HepG2 (cell line): ENCODE data around the gene ADGRL3. TPM values are rescaled to one million over a fixed set of nuclear protein-coding genes. Genes with fewer than 3 reads are reported as not detected.
A peak's percentile ranks its signal among the peaks of the same experiment; 100 is the strongest.

Experiments
- ATAC-seq: fragments of 200-7000 bp; cut with Tn5 transposase; 3 replicates; pipeline ENCODE4 v1.9.1; 2020; ENCODE audit warnings: mild to moderate bottlenecking, moderate library complexity
- BruUV-seq: library from RNA; stranded (reverse); fragments of 400-500 nt; replicated peaks from 2 replicates; lab custom pipeline; 2021; lab: Mats Ljungman, UMichigan
- CTCF ChIA-PET: fragments of 300-600 bp; formaldehyde crosslinking; extraction: SDS; loops from one replicate; lab custom pipeline; 2021; ENCODE audit warnings: low total read pairs, inconsistent platforms, low intra/inter-chr PET ratio; lab: Yijun Ruan, JAX
- POLR2A ChIA-PET: fragments of 350-600 bp; sonication (Branson Sonifier 250); formaldehyde crosslinking; loops from one replicate; lab custom pipeline; 2020; ENCODE audit warnings: antibody characterized with exemption, inconsistent platforms; lab: Yijun Ruan, JAX
- DNase-seq: peaks from one replicate; pipeline ENCODE4 v3.0.0-alpha.2; 2015; ENCODE audit warnings: low spot score
- FAIRE-seq: peaks from 3 replicates; lab custom pipeline; 2011; peaks lifted over from hg19 to GRCh38; lab: Jason Lieb, UNC
- H2AFZ ChIP-seq: one replicate; pipeline ENCODE4 v1.6.1; 2011; ENCODE audit warnings: low read length, inconsistent platforms
- H3K27ac ChIP-seq: fragments of 300-600 bp; 3 replicates; pipeline ENCODE4 v1.8.0; 2011; ENCODE audit warnings: mixed run types, mild to moderate bottlenecking, mixed read lengths, low read length, inconsistent platforms; ENCODE audit not compliant: insufficient read depth; ENCODE audit errors: extremely low read length
- H3K27me3 ChIP-seq, 2 experiments: fragments of 200-600 bp in 1 of 2; 2 replicates in 1 of 2; 3 replicates in 1 of 2; pipeline versions ENCODE4 v1.6.0 to v1.8.0; 2011; ENCODE audit warnings: low read length in 2 of 2, mild to moderate bottlenecking in 2 of 2, moderate library complexity in 2 of 2, inconsistent platforms in 1 of 2; ENCODE audit not compliant: insufficient read depth in 2 of 2, control insufficient read depth in 1 of 2
- H3K36me3 ChIP-seq, 2 experiments: fragments of 200-600 bp in 1 of 2; replicated peaks in 1 of 2; 2 replicates in 1 of 2; 3 replicates in 1 of 2; pipeline versions ENCODE4 v1.5.1 to v1.8.0; 2011; ENCODE audit warnings: low read length in 2 of 2, inconsistent platforms in 1 of 2; ENCODE audit not compliant: insufficient read depth in 2 of 2, control insufficient read depth in 1 of 2
- H3K4me1 ChIP-seq: 2 replicates; pipeline ENCODE4 v1.5.1; 2012; ENCODE audit warnings: low read length, inconsistent platforms; ENCODE audit not compliant: insufficient read depth
- H3K4me2 ChIP-seq: 2 replicates; pipeline ENCODE4 v1.6.0; 2011; ENCODE audit warnings: low read depth, low read length, inconsistent platforms
- H3K4me3 ChIP-seq, 3 experiments: fragments of 200-600 bp in 1 of 3; sonication (generic), shearing (Covaris generic) in 1 of 3; replicated peaks in 1 of 3; 2 replicates each; pipeline ENCODE4 v1.5.1; 2011 to 2016; ENCODE audit warnings: low read length in 3 of 3, inconsistent platforms in 2 of 3, low read depth in 2 of 3, mild to moderate bottlenecking in 2 of 3, control low read depth in 1 of 3, mixed read lengths in 1 of 3; ENCODE audit not compliant: insufficient read depth in 1 of 3
- H3K79me2 ChIP-seq: one replicate; pipeline ENCODE4 v1.6.1; 2011; ENCODE audit warnings: low read length, inconsistent platforms; ENCODE audit not compliant: insufficient read depth
- H3K9ac ChIP-seq: 2 replicates; pipeline ENCODE4 v1.6.0; 2011; ENCODE audit warnings: mild to moderate bottlenecking, low read depth, low read length, inconsistent platforms; ENCODE audit not compliant: insufficient read depth
- H3K9me3 ChIP-seq: 2 replicates; pipeline ENCODE4 v1.5.1; 2012; ENCODE audit warnings: mild to moderate bottlenecking, low read length
- H4K20me1 ChIP-seq: 2 replicates; pipeline ENCODE4 v1.6.0; 2011; ENCODE audit warnings: inconsistent platforms, mild to moderate bottlenecking, low read length, moderate library complexity; ENCODE audit not compliant: insufficient read depth
- AGO1 ChIP-seq: fragments of 200-400 bp; formaldehyde crosslinking; IDR thresholded peaks from 2 replicates; pipeline ENCODE4 v1.6.1; 2017; ENCODE audit warnings: mild to moderate bottlenecking, low read depth, low read length, moderate library complexity; ENCODE audit not compliant: poor library complexity, severe bottlenecking
- CBFB ChIP-seq: sonication (generic); formaldehyde crosslinking; IDR thresholded peaks from 2 replicates; pipeline ENCODE4 v1.4.0; 2020; ENCODE audit warnings: missing genetic modification reagents
- DRAP1 ChIP-seq: IDR thresholded peaks from 2 replicates; pipeline ENCODE4 v1.6.1; 2016; ENCODE audit warnings: missing genetic modification reagents, missing compliant biosample characterization
- GATAD1 ChIP-seq: IDR thresholded peaks from 2 replicates; pipeline ENCODE4 v1.6.1; 2016; ENCODE audit warnings: missing genetic modification reagents, missing compliant biosample characterization
- GTF2F1 ChIP-seq: fragments of 150-350 bp; IDR thresholded peaks from 2 replicates; pipeline ENCODE4 v1.6.1; 2014; ENCODE audit warnings: low read length
- HNRNPH1 ChIP-seq: fragments of 200-400 bp; formaldehyde crosslinking; optimal IDR thresholded peaks from 2 replicates; pipeline ENCODE3; 2017; ENCODE audit warnings: mild to moderate bottlenecking, low read depth, low read length
- HNRNPL ChIP-seq: fragments of 200-400 bp; formaldehyde crosslinking; IDR thresholded peaks from 2 replicates; pipeline ENCODE4 v1.6.1; 2017; ENCODE audit warnings: mild to moderate bottlenecking, low read depth, low read length
- JUNB ChIP-seq: sonication (generic); formaldehyde crosslinking; IDR thresholded peaks from 2 replicates; pipeline ENCODE4 v1.8.0; 2022; ENCODE audit warnings: missing genetic modification reagents, mild to moderate bottlenecking, borderline replicate concordance
- MAZ ChIP-seq, 2 experiments: sonication (generic) in 1 of 2; formaldehyde crosslinking in 1 of 2; IDR thresholded peaks; 2 replicates each; pipeline versions ENCODE4 v1.5.0 to v1.6.1; 2012 to 2020; ENCODE audit warnings: low read depth in 2 of 2, mild to moderate bottlenecking in 2 of 2, borderline replicate concordance in 1 of 2, improper control_type of control experiment in 1 of 2, low read length in 1 of 2, missing genetic modification reagents in 1 of 2, moderate library complexity in 1 of 2
- MYPOP ChIP-seq: sonication (generic); formaldehyde crosslinking; IDR thresholded peaks from 2 replicates; pipeline ENCODE4 v1.8.1; 2023; ENCODE audit warnings: mild to moderate bottlenecking, moderate library complexity, missing genetic modification reagents
- NR2F2 ChIP-seq: IDR thresholded peaks from 2 replicates; pipeline ENCODE4 v1.6.1; 2012; ENCODE audit warnings: low read depth, inconsistent platforms, borderline replicate concordance
- NR2F6 ChIP-seq, 2 experiments: IDR thresholded peaks; 2 replicates each; pipeline ENCODE4 v1.6.1; 2016; ENCODE audit warnings: antibody characterized with exemption in 1 of 2, mild to moderate bottlenecking in 1 of 2
- PAX8 ChIP-seq: sonication (generic); formaldehyde crosslinking; IDR thresholded peaks from 2 replicates; pipeline ENCODE4 v1.8.0; 2022; ENCODE audit warnings: mild to moderate bottlenecking, missing genetic modification reagents, borderline replicate concordance
- TBX2 ChIP-seq: sonication (generic); formaldehyde crosslinking; IDR thresholded peaks from 2 replicates; pipeline ENCODE4 v1.5.0; 2020; ENCODE audit warnings: missing genetic modification reagents, mild to moderate bottlenecking, borderline replicate concordance
- TCF12 ChIP-seq, 2 experiments: fragments of 450-650 bp in 1 of 2; sonication (generic) in 1 of 2; formaldehyde crosslinking in 1 of 2; IDR thresholded peaks; 2 replicates each; pipeline versions ENCODE4 v1.6.1 to v1.8.0; 2017 to 2022; ENCODE audit warnings: antibody characterized with exemption in 1 of 2, mild to moderate bottlenecking in 1 of 2, missing genetic modification reagents in 1 of 2, moderate library complexity in 1 of 2
- TOPORS ChIP-seq: sonication (generic); formaldehyde crosslinking; IDR thresholded peaks from 2 replicates; pipeline ENCODE4 v1.8.0; 2023; ENCODE audit warnings: mild to moderate bottlenecking, missing genetic modification reagents
- ZNF274 ChIP-seq: sonication (generic); formaldehyde crosslinking; IDR thresholded peaks from 2 replicates; pipeline ENCODE4 v1.5.1; 2020; ENCODE audit warnings: mild to moderate bottlenecking, missing genetic modification reagents
- ZNF335 ChIP-seq: sonication (generic); formaldehyde crosslinking; IDR thresholded peaks from 2 replicates; pipeline ENCODE4 v1.4.0; 2020; ENCODE audit warnings: missing genetic modification reagents
- WGBS: methylation state at CpG from one replicate; pipeline ENCODE4 v1.1.6; 2017; ENCODE audit warnings: low lambda C conversion rate; 5-methylcytosine and 5-hydroxymethylcytosine counted together
- in situ Hi-C: cut with HindIII; loops from 2 replicates; pipeline ENCODE4 v1.10.0; 2017; ENCODE audit warnings: low pct_unique_long_range_greater_than_20kb; ENCODE audit not compliant: extremely low pct_ligation_motif_present
- intact Hi-C: fragments of 100-400 bp; cut with micrococcal nuclease; formaldehyde crosslinking; loops from one replicate; pipeline ENCODE4 v1.10.0; 2022; ENCODE audit not compliant: unreplicated experiment
- polyA plus RNA-seq, 8 experiments: library from polyadenylated mRNA; depleted of rRNA in 3 of 8; stranded (reverse) in 7 of 8; unstranded in 1 of 8; fragments of >200 nt; fragmentation: Illumina TruSeq in 4 of 8; extraction: Trizol in 4 of 8; gene quantifications; 2 replicates each; pipeline versions ENCODE4 v1.2.1 to v1.2.3, GENCODE V29; 2011 to 2016; ENCODE audit warnings: low read depth in 4 of 8, missing spikeins in 1 of 8, mixed read lengths in 1 of 8; ENCODE audit not compliant: insufficient read depth in 1 of 8
- total RNA-seq, 5 experiments: library from RNA; depleted of rRNA; stranded (reverse); fragments of >200 nt; fragmentation: Illumina TruSeq; extraction: Trizol; gene quantifications; 2 replicates each; pipeline ENCODE4 v1.2.3, GENCODE V29; 2016; ENCODE audit warnings: low read depth in 1 of 5

The ADGRL3 gene
- total and polyA plus RNA-seq, 2 of the 13 experiments (the other 11 are each of a cell fraction or from before 2014, with no cell fraction given) = 0.04 to 0.05 TPM

DNA sequence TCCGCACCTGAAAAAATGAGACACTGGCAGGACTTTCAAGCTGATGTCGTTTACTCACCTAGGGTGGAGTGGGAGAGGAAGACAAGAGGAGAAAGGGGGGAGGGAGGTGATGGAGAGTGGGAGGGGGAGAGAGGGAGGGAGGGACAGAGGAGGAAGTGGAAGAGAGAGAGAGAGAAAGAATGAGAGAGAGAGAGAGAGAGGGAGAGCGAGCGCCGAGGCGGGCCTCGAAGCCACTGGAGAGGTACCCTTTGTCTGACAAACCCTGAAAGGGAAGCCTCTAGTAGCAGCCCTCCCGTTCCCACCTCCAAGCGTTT is 296 bp upstream of the ADGRL3 start:
- ChIA-PET CTCF (no interaction called here), POLR2A (no interaction called here)
- intact Hi-C loops (no loop called here), in situ Hi-C loops (no loop called here)
- H3K9ac ChIP-seq = no peak overlapping the region
- H3K27ac ChIP-seq = no peak overlapping the region
- no peaks in the 10 kb centered on the region for H3K79me2 ChIP-seq
- BruUV-seq = no TSS peak
- H3K36me3 ChIP-seq = no peaks in the 10 kb centered on the region
- TF ChIP-seq NR2F6 (IDR thresholded peaks at IDR 0.05) (no peak), NR2F6 (CRISPR knock-in tag; IDR thresholded peaks at IDR 0.05) (no peak), ZNF274 (CRISPR knock-in tag) (no peak), TCF12 (IDR thresholded peaks at IDR 0.05) (no peak), TCF12 (CRISPR knock-in tag; IDR thresholded peaks at IDR 0.05) (no peak), GATAD1 (CRISPR knock-in tag) (no peak), AGO1 (no peak)
- FAIRE-seq = no peak
- no peaks in the 10 kb centered on the region for H4K20me1 ChIP-seq
- H3K9me3 ChIP-seq = no peaks in the 10 kb centered on the region
- WGBS = 30% methylated on average over 7 of the region's 9 CpGs
- H3K4me3 ChIP-seq = peak overlapping the region in 1 of 3 experiments; percentile 37; a peak in 1 of 6 replicates
- peaks cover 8 to 36% of the 10 kb centered on the region in 2 experiments; a peak in 4 of 5 replicates for H3K27me3 ChIP-seq
- no peak for ATAC-seq
- no peaks in the 10 kb centered on the region for H3K4me1 ChIP-seq
- 0 out of 2 replicates have a peak overlapping the region, but pooled peaks have one; percentile 39 for H3K4me2 ChIP-seq
- H2AFZ ChIP-seq = no peak overlapping the region
- DNase-seq = no peak

- ChIA-PET POLR2A (no interaction called here), CTCF (no interaction called here)
- H3K4me2 ChIP-seq = 0 out of 2 replicates have a peak overlapping the region, but pooled peaks have one; percentile 39
- no TSS peak for BruUV-seq
- H3K4me1 ChIP-seq = no peaks in the 10 kb centered on the region
- no peak overlapping the region for H3K27ac ChIP-seq
- peak; percentile 53 for ATAC-seq
- intact Hi-C loops = no loop called here
- H3K9me3 ChIP-seq = no peaks in the 10 kb centered on the region
- no peak for FAIRE-seq
- H3K27me3 ChIP-seq = peaks cover 8 to 36% of the 10 kb centered on the region in 2 experiments; a peak in 4 of 5 replicates
- H3K9ac ChIP-seq = no peak overlapping the region
- 14% methylated on average over 26 of the region's 41 CpGs for WGBS
- H2AFZ ChIP-seq = no peak overlapping the region
- no peaks in the 10 kb centered on the region for H3K36me3 ChIP-seq
- DNase-seq = no peak
- H3K79me2 ChIP-seq = no peaks in the 10 kb centered on the region
- H4K20me1 ChIP-seq = no peaks in the 10 kb centered on the region
- H3K4me3 ChIP-seq = peak overlapping the region in 1 of 3 experiments; percentile 37; a peak in 1 of 6 replicates
- in situ Hi-C loops = no loop called here
- TF ChIP-seq HNRNPH1 (no peak), DRAP1 (no peak), HNRNPL (no peak), CBFB (CRISPR knock-in tag) (no peak), PAX8 (no peak), TOPORS (CRISPR knock-in tag) (no peak), MYPOP (CRISPR knock-in tag) (no peak), TBX2 (no peak), ZNF335 (CRISPR knock-in tag) (no peak), JUNB (CRISPR knock-in tag) (no peak), MAZ (IDR thresholded peaks at IDR 0.05; ENCODE audit: borderline replicate concordance, low read depth, low read length) (no peak), MAZ (CRISPR knock-in tag; IDR thresholded peaks at IDR 0.05; ENCODE audit: low read depth) (no peak), GTF2F1 (no peak), NR2F2 (no peak)
These were observed 895 bp downstream of the ADGRL3 start for GRCh38 chr4:61200916-61201526.
